ENCODE results near the gene SPRYD3.

The SPRYD3 gene

GRCh38 chr12:53064613-53065436, 14.4 kb downstream of the SPRYD3 start:
- H3K4me3 ChIP-seq (ENCODE audit: low read depth, low read length) = no peak overlapping the region

DNA sequence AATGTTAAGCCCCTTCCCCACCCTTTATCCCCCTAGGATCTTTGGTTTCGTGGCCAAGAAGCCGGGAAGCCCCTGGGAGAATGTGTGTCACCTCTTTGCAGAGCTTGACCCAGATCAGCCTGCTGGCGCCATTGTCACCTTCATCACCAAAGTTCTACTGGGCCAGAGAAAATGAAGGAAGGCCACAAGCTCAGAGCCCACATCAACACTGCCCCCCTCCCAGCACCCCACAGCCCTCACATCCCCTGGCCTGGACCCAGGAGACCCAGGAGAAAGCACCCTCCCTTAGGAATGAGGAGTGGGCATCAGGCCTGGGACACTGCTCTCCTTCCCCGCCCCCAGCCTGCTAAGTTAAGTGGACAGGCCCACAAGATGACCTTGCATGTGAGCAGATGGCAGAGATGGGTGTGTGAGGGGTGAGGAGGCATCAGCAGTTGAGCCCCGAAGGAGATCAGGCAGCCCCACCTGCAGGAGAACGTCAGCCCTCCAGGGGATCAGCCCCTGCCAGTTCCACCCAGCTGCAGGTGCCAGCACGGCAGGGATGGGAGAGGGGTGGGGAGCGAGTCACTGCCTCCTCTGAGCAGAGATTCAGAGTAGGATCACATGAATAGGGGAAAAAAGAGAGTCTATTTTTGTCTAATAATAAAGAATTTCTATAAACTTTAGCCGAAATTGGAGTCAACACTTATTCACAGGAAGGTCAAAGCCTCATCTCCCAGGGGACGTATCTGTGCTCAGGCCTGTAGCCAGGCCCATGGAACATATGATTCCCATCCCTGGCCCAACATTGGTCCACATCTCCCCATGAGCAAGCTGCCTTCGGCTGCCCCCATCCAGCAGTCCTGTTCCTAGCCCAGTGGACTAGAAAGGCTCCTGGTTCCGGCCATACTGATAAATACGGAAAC, 15.2 kb downstream of the SPRYD3 start:
- H3K4me3 ChIP-seq (ENCODE audit: low read depth, low read length) = no peak overlapping the region

DNA sequence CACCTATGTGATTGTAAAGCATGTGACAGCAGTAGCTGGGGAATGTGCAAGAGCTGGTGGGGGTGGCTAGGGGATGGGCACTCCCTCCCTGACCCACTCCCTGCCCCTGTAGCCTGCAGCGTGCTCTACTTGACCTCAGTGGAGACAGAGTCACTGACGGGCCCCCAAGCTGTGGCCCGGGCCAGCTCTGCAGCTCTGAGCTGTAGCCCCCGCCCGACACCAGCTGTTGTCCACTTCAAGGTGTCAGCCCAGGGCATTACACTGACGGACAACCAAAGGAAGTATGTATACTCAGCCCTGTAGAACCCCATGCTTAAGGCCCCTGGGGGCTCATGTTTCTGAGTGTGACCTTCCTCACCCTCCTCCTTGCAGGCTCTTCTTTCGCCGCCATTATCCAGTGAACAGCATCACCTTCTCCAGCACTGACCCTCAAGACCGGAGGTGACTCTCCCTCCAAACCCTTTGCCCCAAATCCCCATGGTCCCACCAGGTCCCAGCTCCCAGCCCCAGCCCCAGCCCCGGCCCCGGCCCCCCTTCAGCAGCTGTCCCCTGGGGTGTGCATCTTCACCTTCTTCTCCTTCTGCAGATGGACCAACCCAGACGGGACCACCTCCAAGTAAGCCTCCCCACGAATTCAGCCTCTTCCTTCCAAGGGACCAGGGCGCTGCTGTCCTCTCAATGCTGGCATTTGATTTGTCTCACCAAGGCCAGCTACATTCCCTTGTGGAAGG, 16.0 kb downstream of the SPRYD3 start:
- H3K4me3 ChIP-seq (ENCODE audit: low read depth, low read length) = no peak overlapping the region

GRCh38 chr12:53062011-53062961, 16.9 kb downstream of the SPRYD3 start:
- H3K4me3 ChIP-seq (ENCODE audit: low read depth, low read length) = no peak overlapping the region

DNA sequence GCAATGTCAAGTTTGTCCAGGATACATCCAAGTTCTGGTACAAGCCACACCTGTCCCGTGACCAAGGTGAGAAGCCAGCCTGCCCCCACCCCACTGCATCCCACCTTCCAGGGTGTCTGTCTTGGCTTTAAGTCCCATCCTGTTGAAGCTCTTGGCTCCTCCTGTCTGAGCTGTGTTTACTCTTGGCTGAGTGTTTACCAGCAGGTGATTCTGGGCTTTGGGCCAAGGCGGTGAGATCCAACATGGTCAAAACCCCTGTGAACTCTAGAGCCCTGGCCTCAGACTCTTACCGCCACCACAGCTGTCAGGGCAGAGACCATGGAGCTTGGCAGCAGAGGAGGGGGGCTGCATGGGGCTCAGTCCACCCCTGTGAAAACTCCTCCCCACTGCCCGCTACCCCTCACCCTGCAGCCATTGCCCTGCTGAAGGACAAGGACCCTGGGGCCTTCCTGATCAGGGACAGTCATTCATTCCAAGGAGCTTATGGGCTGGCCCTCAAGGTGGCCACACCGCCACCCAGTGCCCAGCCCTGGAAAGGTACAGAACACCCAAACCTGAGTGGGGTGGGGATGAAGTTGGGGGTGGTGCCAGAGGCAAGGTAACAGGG, 17.7 kb downstream of the SPRYD3 start:
- no peak overlapping the region for H3K4me3 ChIP-seq (ENCODE audit: low read depth, low read length)

- H3K4me3 ChIP-seq (ENCODE audit: low read depth, low read length) = no peak overlapping the region
These were observed 18.4 kb downstream of the SPRYD3 start for GRCh38 chr12:53060721-53061276.

GRCh38 chr12:53060064-53060720, 19.0 kb downstream of the SPRYD3 start:
- H3K4me3 ChIP-seq (ENCODE audit: low read depth, low read length) = no peak overlapping the region

GRCh38 chr12:53059434-53060063, 19.6 kb downstream of the SPRYD3 start:
- H3K4me3 ChIP-seq (ENCODE audit: low read depth, low read length) = no peak overlapping the region

GRCh38 chr12:53058674-53059433, 20.3 kb downstream of the SPRYD3 start:
- no peak overlapping the region for H3K4me3 ChIP-seq (ENCODE audit: low read depth, low read length)

- no peak overlapping the region for H3K4me3 ChIP-seq (ENCODE audit: low read depth, low read length)
These were observed 21.2 kb downstream of the SPRYD3 start for GRCh38 chr12:53057816-53058500.

DNA sequence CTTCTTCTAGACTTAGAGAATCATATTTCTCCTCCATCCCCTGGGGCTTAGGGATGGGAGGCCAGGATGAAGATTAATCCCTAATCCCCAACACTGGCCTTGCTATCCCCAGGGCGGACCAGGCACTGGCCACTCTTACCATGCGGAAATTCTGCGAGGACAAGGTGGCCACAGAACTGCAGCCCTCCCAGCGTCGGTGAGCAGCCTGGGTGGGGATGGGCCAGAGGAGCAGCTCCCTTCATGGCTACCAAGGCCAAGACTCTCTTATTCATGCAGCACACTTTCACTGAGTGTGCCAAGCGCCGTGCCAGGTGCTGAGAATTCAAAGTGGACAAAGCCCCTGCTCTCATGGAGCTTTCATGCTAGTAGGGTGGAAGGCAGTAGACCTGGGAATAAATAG, 22.3 kb downstream of the SPRYD3 start:
- no peak overlapping the region for H3K4me3 ChIP-seq (ENCODE audit: low read depth, low read length)

DNA sequence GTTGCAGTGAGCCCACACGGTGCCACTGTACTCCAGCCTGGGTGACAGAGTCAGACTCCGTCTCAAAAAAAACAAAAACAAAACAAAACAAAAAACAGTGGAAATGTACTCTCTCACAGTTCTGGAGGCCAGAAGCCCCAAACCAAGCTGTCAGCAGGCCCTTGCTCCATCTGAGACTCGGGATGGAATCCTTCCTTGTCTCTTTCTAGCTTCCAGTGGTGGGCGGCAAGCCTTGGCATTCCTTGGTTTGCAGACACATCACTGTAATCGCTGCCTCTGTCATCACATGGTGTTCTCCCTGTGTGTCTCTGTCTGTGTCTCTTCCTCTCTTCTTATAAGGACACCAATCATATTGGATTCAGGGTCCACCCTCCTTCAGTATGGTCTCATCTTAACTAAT, 22.9 kb downstream of the SPRYD3 start:
- H3K4me3 ChIP-seq (ENCODE audit: low read depth, low read length) = no peak overlapping the region

DNA sequence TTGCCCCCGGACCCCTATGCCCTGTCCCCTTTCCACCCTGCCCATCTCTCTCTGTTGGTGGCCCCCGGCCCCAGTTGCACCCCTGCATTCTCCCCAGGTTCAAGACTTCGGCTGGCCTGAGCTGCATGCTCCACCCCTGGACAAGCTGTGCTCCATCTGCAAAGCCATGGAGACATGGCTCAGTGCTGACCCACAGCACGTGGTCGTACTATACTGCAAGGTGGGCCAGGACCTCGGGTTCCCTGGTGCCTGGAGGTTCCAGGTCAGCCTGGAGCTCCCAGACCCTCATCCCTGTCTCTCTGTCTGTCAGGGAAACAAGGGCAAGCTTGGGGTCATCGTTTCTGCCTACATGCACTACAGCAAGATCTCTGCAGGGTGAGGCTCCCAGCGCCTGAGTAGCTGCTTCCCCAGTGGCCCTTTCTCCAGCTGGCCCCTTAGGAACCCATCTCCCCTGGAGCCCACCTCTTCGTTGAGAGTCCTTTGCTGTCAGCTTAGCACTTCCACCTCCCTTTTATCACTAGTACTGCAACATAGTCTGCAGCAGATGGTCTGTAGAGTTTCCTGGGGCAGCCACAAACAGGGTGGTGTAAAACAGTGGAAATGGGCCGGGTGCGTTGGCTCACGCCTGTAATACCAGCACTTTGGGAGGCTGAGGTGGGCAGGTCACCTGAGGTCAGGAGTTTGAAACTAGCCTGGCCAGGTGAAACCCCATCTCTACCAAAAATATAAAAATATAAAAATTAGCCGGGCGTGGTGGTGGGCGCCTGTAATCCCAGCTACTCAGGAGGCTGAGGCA, 23.5 kb downstream of the SPRYD3 start:
- no peak overlapping the region for H3K4me3 ChIP-seq (ENCODE audit: low read depth, low read length)

DNA sequence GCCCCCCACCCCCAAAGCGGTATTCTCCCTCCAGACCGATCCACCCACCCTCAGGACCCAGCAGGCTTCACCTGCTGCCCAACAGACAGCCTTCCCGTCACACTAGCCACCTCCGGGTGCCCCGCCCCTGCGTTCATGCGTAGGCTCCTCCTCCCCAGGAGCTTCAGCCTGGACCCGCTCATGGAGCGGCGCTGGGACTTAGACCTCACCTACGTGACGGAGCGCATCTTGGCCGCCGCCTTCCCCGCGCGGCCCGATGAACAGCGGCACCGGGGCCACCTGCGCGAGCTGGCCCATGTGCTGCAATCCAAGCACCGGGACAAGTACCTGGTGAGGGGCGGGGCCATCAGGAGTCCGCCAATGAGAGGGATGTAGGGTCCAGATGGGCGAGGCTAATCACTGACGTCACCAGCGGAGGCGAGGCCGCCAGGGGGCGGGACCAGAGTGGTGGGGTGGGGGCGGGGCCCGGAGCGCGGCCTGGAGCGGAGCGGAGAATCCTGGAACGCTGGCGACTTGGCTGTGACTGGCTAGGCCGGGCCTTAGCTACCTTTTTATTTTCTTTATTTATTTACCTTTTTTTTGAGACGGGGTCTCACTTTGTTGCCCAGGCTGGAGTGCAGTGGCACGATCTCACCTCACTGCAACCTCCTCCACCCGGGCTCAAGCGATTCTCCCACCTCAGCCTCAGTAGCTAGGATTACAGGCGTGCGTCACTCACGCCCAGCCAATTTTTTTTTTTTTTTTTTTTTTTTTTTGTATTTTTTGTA, 24.9 kb downstream of the SPRYD3 start:
- H3K4me3 ChIP-seq (ENCODE audit: low read depth, low read length) = peak overlapping the region; percentile 79

DNA sequence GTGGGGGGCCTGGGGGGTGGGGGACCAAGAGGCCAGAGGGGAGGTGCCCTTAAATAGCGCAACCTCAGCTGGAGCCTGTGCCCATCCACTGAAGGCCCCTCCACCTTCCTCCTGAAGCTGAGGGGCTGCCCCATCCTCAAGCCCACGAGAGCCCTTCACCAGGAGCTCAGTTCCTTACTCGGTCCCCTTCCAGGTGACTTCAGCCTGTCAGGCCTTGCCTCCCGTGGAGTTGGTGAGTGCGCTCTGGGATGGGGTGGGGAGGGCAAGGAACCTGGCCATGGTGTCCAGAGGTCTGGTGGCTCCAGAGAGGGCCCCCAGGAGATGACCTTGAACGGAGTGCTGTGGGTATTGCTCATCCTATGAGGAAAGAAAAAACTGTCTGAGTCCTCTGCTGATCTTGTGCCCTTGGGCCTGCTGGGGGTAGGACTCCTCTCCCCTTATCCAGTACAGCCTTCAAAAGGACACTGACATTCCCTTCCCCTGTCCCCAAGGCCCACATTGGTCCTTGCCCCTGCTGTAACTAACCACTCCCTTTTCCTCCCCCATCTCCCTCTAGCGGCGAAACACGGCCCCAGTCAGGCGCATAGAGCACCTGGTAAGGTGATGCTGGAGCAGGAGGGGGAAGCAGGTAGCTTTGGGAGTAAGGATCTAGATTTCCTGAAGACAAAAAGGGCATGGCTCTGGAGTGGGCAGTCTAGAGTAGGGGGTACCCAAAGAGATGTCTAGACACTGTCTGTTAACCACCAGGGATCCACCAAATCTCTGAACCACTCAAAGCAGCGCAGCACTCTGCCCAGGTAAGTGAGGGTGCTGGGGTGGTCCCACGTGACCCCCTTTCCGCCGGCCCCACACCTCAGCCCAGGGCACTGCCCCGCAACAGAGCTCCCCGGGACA, 25.7 kb downstream of the SPRYD3 start:
- H3K4me3 ChIP-seq (ENCODE audit: low read depth, low read length) = peak overlapping the region; percentile 79
